HL-60 (cell line): ENCODE data around the gene ANKRD33B.

Experiments
- DNase-seq, 2 experiments: peaks; one replicate each; pipeline ENCODE4 v3.0.0-alpha.2; 2010 to 2020; ENCODE audit warnings: low read depth in 1 of 2, low spot score in 1 of 2
- H3K27ac ChIP-seq: fragments of 250-450 bp; sonication (Bioruptor Pico); replicated peaks from 2 replicates; pipeline ENCODE4 v1.5.1; 2020; ENCODE audit warnings: mild to moderate bottlenecking, moderate library complexity
- H3K27me3 ChIP-seq: fragments of 250-450 bp; sonication (Bioruptor Pico); 2 replicates; pipeline ENCODE4 v1.5.1; 2021; ENCODE audit warnings: mild to moderate bottlenecking, moderate library complexity; ENCODE audit not compliant: insufficient read depth, poor library complexity, severe bottlenecking
- H3K4me3 ChIP-seq: replicated peaks from 2 replicates; pipeline ENCODE4 v1.5.1; 2011; ENCODE audit warnings: mild to moderate bottlenecking, control low read depth, low read length; ENCODE audit not compliant: insufficient read depth
- GABPA ChIP-seq: IDR thresholded peaks from 2 replicates; pipeline ENCODE4 v1.6.1; 2012; ENCODE audit warnings: low read depth
- POLR2AphosphoS5 ChIP-seq: IDR thresholded peaks from 2 replicates; pipeline ENCODE4 v1.6.1; 2012; ENCODE audit warnings: low read depth
- SPI1 ChIP-seq: IDR thresholded peaks from 2 replicates; pipeline ENCODE4 v1.6.1; 2012; ENCODE audit warnings: low read depth, mild to moderate bottlenecking, borderline replicate concordance
- TF ChIP-seq, protein P1 (sequence below): IDR thresholded peaks from 2 replicates; pipeline ENCODE4 v1.6.1; 2012; ENCODE audit warnings: low read depth; ENCODE audit not compliant: insufficient replicate concordance
- TF ChIP-seq, protein P2 (sequence below): IDR thresholded peaks from one replicate; pipeline ENCODE4 v1.5.1; 2011; ENCODE audit warnings: low read length, control low read depth, inconsistent platforms; ENCODE audit not compliant: insufficient read depth

The ANKRD33B gene

DNA sequence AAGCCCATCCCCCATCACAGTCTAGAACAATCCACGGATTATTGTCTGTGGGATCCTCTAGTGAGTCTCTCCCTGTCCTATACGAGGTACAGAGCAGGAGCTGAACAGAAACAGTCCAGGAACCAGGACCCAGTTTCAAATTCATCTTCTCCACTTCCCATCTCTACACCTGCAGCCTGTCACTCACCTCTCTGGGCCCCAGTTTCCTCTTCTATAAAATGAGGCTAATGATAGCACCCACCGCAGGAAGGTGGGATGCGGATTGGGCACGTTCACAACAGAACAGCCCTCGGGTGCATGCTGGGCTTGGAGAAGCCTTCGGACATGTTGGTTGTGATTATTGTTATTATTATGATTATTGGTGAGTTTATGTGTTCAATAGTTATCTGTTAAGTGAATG is 78.5 kb downstream of the ANKRD33B start:
- no peak overlapping the region for H3K27ac ChIP-seq
- H3K27me3 ChIP-seq, result no peaks in the 10 kb centered on the region
- no peak overlapping the region for H3K4me3 ChIP-seq
- DNase-seq, result no peak
- no peak for TF ChIP-seq GABPA
- TF ChIP-seq, protein P1, sequence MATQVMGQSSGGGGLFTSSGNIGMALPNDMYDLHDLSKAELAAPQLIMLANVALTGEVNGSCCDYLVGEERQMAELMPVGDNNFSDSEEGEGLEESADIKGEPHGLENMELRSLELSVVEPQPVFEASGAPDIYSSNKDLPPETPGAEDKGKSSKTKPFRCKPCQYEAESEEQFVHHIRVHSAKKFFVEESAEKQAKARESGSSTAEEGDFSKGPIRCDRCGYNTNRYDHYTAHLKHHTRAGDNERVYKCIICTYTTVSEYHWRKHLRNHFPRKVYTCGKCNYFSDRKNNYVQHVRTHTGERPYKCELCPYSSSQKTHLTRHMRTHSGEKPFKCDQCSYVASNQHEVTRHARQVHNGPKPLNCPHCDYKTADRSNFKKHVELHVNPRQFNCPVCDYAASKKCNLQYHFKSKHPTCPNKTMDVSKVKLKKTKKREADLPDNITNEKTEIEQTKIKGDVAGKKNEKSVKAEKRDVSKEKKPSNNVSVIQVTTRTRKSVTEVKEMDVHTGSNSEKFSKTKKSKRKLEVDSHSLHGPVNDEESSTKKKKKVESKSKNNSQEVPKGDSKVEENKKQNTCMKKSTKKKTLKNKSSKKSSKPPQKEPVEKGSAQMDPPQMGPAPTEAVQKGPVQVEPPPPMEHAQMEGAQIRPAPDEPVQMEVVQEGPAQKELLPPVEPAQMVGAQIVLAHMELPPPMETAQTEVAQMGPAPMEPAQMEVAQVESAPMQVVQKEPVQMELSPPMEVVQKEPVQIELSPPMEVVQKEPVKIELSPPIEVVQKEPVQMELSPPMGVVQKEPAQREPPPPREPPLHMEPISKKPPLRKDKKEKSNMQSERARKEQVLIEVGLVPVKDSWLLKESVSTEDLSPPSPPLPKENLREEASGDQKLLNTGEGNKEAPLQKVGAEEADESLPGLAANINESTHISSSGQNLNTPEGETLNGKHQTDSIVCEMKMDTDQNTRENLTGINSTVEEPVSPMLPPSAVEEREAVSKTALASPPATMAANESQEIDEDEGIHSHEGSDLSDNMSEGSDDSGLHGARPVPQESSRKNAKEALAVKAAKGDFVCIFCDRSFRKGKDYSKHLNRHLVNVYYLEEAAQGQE, result no peak
- TF ChIP-seq, protein P2, sequence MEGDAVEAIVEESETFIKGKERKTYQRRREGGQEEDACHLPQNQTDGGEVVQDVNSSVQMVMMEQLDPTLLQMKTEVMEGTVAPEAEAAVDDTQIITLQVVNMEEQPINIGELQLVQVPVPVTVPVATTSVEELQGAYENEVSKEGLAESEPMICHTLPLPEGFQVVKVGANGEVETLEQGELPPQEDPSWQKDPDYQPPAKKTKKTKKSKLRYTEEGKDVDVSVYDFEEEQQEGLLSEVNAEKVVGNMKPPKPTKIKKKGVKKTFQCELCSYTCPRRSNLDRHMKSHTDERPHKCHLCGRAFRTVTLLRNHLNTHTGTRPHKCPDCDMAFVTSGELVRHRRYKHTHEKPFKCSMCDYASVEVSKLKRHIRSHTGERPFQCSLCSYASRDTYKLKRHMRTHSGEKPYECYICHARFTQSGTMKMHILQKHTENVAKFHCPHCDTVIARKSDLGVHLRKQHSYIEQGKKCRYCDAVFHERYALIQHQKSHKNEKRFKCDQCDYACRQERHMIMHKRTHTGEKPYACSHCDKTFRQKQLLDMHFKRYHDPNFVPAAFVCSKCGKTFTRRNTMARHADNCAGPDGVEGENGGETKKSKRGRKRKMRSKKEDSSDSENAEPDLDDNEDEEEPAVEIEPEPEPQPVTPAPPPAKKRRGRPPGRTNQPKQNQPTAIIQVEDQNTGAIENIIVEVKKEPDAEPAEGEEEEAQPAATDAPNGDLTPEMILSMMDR, result no peak
- no peak for TF ChIP-seq SPI1
- no peak for TF ChIP-seq POLR2AphosphoS5

DNA sequence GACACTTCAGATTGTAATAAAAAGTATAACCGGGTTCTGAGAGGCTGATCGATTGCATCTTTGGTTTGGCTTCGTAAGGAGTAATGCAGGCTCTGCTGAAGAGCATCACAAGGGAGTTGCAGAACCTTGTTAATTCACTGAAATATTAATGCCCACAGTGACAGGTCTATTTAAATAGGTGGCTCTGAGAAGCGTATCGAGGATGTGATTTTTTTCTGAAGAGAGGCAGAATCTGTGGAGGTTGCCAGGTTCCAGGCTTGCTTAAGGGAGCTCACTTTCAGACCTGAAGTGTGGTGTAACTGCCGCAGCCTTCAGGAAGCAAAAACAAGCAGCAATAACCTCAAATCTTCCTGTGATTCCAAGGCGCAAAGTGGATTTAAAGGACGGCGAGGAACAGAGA is 80.3 kb downstream of the ANKRD33B start:
- Histone ChIP-seq H3K27ac (no peak overlapping the region; the same call in 1 of the 2 replicates), H3K4me3 (no peak overlapping the region), H3K27me3 (no peaks in the 10 kb centered on the region)
- no peak for DNase-seq
- TF ChIP-seq, protein P1, result no peak
- TF ChIP-seq, protein P2, result no peak
- TF ChIP-seq GABPA (no peak), SPI1 (no peak), POLR2AphosphoS5 (no peak)

DNA sequence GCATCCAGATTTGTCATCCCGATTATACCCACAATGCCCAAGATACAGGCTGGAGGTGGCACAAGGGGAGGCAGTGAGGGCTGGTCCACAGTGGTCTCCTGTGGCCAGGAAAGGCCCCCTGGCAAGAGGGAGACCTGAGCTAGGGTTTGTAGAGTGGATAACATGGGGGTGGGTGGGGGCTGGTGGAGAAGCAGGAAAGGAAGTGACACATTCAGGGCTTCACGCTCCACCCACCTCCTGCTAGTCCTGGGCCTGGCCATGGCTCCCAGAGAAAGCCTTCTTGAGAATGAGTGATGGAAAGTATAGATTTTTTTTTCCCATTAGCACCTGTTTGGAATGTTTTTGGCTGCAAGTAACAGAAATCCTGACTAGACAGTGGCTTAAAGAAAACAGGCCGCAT is 81.3 kb downstream of the ANKRD33B start:
- DNase-seq, result no peak
- no peak overlapping the region for H3K27ac ChIP-seq
- H3K4me3 ChIP-seq, result no peak overlapping the region
- no peaks in the 10 kb centered on the region for H3K27me3 ChIP-seq
- TF ChIP-seq GABPA (no peak), SPI1 (no peak), POLR2AphosphoS5 (no peak)
- TF ChIP-seq, protein P2, result no peak
- TF ChIP-seq, protein P1, result no peak
